Right ventricle myocardium inferior (tissue), 1 donor: ENCODE results near the gene BRMS1. TPM values are rescaled to one million over a fixed set of nuclear protein-coding genes. Genes with fewer than 3 reads are reported as not detected.
"Not testable (repeated sequence)": the region's sequence is repeated elsewhere in the genome, so short reads cannot be mapped to it uniquely, and the experiment has no call there.

Experiments
- ATAC-seq: fragments of 200-7000 bp; cut with Tn5 transposase; one replicate; pipeline ENCODE4 v1.9.1; 2020; ENCODE audit warnings: mild to moderate bottlenecking, moderate library complexity
- DNase-seq: peaks from one replicate; pipeline ENCODE4 v3.0.0; 2021; ENCODE audit errors: missing footprints
- intact Hi-C: fragments of 100-400 bp; cut with DNase I; formaldehyde crosslinking; loops from one replicate; pipeline ENCODE4 v1.11.0; 2022
- long read RNA-seq: library from polyadenylated mRNA; unstranded; transcript quantifications from one replicate; pipeline ENCODE4 v2.0.0, GENCODE V29; 2021
- total RNA-seq: library from RNA; stranded (reverse); fragmentation: NEBNext Ultra II Directional; extraction: Animal tissue kit (Norgen Biotek cat#: 25700); gene quantifications from one replicate; pipeline ENCODE4 v1.2.1, GENCODE V29; 2021
- donor health status: DM: no; HTN: yes; CAD: no; lungs with severe emphysema.

The BRMS1 gene, protein sequence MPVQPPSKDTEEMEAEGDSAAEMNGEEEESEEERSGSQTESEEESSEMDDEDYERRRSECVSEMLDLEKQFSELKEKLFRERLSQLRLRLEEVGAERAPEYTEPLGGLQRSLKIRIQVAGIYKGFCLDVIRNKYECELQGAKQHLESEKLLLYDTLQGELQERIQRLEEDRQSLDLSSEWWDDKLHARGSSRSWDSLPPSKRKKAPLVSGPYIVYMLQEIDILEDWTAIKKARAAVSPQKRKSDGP
- 14.6 TPM for total RNA-seq
- long read RNA-seq, transcript BRMS1-201 (10 exons, 1,445 nt) = major isoform, 8 of 11 reads
- long read RNA-seq, partial matches to known transcripts = 0 of 11 reads
- long read RNA-seq, other reads (novel, unspliced or antisense) = 2 of 11 reads

DNA sequence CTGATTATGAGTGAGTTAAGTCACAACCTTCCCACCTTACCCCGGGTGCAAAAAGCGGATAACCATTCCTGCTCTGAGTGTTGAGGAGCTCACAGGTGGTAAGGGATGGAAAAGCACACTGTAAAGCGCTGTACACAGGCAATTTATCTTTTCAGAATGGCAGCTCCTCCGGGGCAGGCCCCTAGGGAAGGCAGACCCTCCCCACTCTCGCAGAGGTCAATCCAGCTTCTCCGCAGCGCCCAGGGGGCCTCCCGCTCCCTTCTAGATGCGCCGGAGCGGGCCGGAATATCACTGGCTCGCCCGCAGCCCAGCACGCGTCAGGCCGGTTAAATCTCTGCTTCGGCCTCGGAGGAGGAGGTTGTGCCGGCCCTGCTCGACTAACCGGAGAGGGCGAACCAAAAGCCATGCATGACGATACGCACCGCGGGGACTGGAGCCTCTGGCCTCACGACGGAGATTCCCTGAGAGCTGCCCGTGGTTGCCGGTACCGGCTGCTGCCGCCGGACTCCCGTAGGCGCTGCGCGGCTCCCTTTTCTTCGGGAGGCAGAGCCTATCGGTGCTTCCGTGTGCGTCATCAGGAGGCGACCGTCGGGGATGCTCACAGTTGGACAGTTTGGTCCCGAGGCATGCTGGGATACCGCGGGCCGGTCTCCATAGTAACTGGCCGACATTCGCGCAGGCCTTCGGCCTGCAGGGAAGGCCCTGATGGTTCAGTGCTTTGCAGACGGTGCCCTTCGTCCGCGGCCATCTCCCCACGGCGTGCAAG is at the start of gene BRMS1:
BRMS1 (minus strand) TSS at position 555 of the 766 bp plus-strand sequence. CDS start 2,870 bp downstream, outside the sequence.
- DNase-seq = peak; percentile 100
- intact Hi-C loops = loop anchor here (5.0 kb wide), 2 partner anchors 32 to 43 kb away; no protein-coding TSS in a partner anchor

DNA sequence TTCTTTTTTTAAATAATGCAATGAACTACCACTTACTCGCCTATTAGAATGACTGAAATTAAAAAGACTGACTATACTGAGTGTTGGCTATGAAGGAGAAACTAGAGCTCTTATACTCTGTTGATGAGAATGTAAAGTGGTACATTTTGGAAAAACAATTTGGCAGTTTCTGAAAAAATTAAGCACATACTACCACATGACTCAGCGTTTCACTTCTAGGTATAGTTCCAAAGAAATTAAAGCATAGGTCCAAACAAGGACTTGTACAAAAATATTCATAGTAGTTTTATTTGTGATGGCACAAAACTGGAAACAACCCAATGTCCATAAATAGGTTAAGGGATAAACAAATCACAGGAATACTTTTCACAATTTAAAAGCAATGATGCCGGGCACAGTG is 49.0 kb upstream of the BRMS1 start:
- no peak for DNase-seq
- intact Hi-C loops = no loop called here
- ATAC-seq = no peak

More for the DNA sequence above, at the start of gene BRMS1:
- ATAC-seq = peak; percentile 89

DNA sequence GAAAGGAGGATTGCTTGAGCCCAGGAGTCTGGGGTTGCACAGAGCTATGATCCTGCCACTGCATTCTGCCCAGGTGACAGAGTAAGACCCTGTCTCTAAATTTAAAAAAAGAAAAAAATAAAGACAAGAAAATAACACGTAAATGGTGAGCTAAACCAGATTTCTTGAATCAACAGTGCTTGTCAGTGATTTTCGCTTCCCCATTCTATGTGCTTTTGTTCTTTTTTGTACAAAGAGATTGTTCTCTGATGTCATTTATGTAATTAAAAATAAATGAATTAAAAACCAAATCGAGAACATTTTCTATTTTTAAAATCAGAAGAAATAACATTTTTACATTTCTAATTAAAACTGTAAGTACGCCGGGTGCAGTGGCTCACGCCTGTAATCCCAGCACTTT is 46.4 kb upstream of the BRMS1 start:
- ATAC-seq (no peak), DNase-seq (no peak)
- intact Hi-C loops = no loop called here

DNA sequence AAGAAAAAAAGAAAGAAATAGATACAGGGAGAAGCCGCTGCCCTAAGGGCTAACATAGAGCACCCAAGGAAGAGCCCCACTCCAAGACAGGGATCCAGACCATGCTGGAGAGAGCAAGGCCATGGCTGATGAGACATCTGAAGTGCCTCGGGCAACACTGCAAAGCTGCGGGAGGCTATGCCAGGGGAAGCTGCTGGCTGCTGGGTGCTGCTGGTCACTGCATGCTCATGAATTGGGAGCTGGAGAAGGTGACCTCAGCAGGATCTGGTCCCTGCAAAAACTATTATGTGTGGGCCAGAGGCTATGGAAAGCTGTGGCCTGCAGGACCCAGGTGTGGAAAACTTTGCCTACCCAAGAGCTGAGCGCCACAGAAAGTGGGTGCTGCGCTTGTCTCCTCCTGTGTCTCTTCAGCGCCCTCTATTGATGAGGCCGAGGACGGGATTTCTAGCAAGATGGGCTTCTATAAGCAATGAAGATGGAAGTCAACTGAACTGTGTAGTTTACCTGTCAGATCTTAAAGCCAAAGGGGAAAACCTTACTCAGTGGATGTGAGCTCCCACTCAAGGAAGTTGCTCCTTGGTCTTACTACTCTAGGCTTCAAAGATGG is 44.0 kb upstream of the BRMS1 start:
- DNase-seq (no peak), ATAC-seq (peak; percentile 56)

DNA sequence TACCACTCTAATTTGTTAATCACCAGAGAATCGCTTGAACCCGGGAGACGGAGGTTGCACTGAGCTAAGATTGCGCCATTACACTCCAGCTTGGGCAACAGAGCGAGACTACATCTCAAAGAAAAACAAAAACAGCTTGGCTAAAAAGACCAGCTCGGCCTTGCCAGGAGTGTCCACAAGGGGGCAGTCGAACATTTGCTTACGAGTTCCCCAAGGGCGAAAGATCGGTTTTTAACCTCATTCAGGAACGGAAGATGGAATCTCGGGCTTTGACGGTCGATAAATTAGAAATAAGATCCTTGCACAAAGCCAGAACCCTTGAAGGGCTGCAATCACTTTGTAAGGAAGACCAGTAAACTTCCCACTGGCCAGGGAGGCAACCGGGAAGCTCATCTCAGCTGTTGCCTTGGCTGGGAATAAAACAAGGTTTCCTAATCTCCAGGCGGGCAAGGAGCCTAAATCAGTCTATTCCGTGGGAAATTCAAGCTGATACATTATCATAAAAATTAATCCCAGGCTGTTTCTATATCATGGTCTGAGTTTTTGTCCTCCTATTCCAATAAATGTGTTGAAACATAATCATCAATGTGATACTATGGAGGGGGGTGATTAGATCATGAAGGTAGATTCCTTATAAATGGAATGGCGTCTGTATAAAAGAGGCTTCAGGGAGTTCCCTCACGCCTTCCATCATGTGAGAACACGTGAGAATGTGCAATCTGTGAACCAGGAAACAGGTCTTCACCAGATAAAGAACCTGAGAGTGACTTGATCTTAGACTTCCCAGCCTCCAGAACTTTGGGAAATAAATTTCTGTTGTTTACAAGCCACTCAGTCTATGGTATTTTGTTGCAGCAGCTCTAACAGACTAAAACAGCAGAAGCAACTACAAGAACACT is 41.5 kb upstream of the BRMS1 start:
- intact Hi-C loops = loop anchor here (5.0 kb wide), 1 partner anchor 39 kb away; the partner anchor contains the start of genes B4GAT1 and BRMS1
- peak; percentile 83 for ATAC-seq
- DNase-seq = peak; percentile 79

More for the DNA sequence above, 44.0 kb upstream of the BRMS1 start:
- intact Hi-C loops = loop anchor here (1.0 to 5.0 kb wide), 2 partner anchors 42 to 77 kb away; partner anchors contain the start of genes B4GAT1 and BRMS1

DNA sequence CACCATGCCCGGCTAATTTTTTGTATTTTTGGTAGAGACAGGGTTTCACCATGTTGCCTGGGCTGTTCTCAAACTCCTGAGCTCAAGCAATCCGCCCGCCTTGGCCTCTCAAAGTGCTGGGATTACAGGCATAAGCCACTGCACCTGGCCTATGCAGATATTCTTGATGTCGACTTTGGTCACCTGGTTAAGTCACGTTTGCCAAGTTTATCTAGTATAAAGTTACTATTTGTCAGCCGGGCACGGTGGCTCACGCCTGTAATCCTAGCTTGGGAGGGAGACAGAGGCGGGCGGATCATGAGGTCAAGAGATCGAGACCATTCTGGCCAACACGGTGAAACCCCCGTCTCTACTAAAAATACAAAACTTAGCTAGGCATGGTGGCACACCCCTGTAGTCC is 39.4 kb upstream of the BRMS1 start:
- ATAC-seq, intact Hi-C loops, DNase-seq: not testable (repeated sequence)

DNA sequence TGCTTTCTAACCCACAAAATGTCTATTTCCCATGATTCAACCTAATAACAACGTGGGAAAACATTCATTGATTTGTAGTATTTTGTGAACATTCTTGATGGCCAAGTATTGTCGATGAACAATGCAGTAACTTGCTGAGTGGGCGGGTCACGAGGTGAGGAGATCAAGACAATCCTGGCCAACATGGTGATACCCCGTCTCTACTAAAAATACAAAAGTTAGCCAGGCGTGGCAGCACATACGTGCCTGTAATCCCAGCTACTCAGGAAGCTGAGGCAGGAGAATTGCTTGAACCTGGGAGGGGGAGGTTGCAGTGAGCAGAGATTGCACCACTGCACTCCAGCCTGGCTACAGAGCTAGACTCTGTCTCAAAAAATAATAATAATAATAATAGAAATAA is 35.4 kb upstream of the BRMS1 start:
- intact Hi-C loops, ATAC-seq, DNase-seq: not testable (repeated sequence)

DNA sequence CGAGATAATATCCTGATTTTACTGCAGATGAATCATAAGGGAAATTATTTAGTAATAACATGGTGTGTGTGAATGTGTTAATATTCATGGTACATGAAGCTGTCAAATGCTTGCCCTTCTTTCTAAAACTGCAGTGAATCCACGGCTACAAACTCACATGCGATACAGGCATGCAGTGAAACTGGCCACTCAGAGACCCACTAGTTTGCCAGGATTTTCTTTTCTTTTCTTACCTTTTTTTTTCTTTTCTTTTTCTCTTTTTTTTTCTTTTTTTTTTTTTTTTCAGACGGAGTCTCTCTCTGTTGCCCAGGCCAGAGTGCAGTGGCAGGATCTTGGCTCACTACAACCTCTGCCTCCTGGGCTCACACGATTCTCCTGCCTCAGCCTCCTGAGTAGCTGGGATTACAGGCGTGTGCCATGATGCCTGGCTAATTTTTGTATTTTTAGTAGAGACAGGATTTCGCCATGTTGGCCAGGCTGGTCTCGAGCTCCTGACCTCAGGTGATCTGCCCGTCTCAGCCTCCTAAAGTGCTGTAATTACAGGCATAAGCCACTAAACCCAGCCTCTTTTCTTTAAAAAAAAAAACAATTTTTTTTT is 28.9 kb upstream of the BRMS1 start:
- intact Hi-C loops, ATAC-seq: not testable (repeated sequence)

DNA sequence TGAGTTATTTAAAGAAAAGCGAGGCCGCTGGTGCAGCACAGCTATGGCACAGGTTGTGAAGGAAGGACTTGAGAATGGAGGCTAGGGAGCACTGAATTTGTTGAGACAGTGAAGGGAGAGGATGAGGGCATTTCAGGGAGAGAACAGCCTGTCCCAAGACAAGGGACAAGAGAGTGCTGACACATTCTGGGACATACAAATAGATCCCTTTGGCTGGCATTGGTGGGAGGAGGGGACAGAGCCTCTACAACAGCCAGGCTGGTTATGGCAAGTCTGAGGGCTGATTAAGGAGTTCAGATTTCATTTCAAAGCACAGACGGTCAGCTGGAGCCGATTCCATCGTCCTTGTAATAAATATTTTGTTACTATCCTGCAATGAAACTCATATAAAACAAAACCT is 28.4 kb upstream of the BRMS1 start:
- intact Hi-C loops = no loop called here
- DNase-seq (no peak), ATAC-seq (peak; percentile 73)

More for the DNA sequence above, 28.9 kb upstream of the BRMS1 start:
- not testable (repeated sequence) for DNase-seq

DNA sequence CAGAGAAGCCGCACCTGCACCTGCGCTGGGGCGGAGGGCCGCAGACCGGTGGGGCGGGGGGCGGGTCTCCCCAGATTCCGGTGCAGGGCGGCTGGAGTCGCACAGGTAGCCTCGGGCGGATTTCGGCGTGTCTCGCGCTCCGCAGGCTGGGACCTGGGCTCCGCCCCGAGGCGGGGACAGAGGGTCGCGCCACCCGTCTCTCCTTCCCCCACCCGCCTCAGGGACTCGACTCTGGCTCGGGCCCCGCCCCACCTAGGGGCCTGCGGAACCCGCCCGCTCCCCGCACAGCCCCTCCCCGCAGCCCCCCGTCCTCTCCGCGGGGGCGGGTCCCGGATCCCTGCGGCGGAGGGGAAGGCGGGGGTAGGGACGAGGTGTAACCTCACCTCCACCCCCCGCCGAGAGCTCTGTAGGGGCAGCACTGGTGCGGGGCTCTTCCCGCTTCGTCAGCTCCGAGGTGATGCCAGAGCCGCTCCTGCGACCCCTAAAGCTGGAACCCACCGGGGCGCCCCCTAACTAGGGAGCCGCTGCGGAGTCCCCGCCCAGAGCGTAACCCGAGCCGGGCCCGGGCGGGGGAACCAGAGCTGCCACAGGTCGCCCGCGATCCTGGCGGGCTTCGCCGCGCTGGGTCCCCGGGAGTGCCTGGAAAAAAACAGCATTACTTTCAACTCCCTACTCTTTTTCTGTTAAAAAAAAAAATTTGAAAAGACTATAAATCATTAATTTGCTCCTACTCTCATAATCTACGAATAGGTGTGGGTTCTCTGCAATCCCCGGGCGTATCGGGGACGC is 26.9 kb upstream of the BRMS1 start, which contains the start of gene SLC29A2:
SLC29A2 (minus strand) TSS at position 134 of the 789 bp plus-strand sequence. CDS start 169 bp downstream, outside the sequence.
- ATAC-seq (peak; percentile 82), DNase-seq (peak; percentile 76)
- intact Hi-C loops = loop anchor here (2.0 kb wide), 1 partner anchor 23 kb away; no protein-coding TSS in a partner anchor

DNA sequence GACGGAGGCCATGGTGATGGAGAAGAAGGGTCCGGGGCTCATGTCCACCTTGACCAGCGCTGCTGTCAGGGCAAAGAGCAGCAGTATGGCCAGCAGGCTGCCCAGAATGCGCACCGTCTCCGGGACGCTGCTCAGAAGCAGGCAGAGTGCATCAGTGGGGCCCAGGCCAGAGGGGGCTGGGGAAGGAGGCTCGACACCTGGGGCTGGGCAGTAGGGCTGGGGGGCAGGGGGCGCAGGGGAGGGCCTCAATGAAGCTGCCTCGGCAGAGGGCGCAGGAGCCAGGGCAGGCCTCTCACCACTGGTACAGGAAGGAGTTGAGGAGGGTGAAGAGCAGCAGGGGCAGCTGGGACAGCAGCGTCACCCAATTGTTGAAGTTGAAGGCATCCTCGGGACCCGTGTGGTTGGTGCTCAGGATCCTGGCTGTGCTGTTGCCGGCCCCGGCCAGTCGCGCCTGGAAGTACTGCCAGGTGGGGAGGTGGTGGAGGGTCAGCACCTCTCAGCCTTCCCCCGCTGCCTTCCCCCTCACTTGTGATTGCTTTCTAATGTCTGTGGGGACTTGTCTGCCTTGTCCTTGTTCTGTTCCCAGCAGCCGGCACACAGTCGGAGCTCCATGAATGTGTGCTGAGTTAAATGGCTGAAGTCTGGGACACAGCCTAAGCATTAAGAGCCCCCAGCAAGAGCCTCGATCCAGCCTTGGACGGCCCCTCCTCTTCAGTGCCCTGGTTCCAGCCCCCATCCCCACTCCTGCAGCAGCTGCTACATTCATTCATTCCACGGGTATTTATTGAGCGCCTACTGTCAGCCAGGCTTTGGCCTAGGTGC is 24.4 kb upstream of the BRMS1 start:
- intact Hi-C loops = no loop called here
- no peak for ATAC-seq
- DNase-seq = no peak

DNA sequence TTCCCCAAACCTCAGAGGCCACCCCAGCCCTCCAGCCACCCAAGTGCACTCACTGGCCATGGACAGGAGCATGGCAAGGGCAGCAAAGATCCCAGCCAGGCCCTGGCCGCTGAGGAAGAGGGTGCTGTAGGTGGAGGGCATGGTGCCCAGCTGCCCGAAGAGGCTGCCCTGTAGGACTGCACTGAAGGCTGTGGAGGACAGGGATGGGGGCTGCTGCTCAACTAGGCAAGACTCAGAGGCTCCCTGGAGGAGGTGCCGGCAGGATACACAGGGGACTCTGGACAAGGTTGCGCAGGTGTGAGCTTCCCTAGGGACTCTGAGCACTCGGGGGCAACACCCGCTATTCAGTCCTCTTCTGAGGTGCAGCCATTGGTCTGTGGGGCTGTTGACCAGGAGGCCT is 23.6 kb upstream of the BRMS1 start:
- no peak for DNase-seq
- intact Hi-C loops = no loop called here

DNA sequence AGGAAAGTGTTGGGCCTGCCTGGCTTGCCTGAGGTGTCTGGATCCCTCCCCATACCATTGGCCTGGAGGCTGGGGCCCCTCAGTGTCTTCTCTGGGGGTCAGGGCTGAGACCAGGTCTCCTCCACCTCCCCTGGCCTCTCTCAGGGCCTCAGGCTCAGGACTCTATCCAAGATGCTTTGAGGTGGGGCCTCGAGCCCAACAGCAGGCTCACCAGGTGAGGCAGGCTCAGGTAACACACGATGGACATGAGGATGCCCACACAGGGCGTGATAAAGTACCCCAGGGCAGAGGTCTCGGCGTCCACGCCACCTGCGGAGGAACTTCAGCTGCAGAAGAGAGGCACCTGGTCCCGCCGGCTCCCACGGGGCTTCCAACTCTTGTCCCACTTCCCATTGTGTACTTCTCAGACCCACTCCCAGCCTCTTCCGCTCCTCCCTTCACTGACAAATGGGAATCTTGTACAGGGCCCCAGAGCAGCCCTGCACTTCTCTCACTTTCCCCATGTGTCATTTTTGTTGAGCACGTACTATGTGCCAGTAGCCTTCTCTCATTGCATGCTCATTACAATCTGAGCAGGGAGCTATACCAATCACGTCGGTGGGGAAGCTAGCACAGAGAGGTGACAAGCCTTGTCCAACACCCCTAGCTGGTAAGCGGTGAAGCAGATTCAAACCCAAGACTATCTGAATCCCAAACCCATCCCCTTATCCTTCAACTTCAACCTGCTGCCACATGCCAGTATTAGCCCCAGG is 22.8 kb upstream of the BRMS1 start:
- DNase-seq = no peak
- intact Hi-C loops = no loop called here
- no peak for ATAC-seq

More for the DNA sequence above, 23.6 kb upstream of the BRMS1 start:
- no peak for ATAC-seq

DNA sequence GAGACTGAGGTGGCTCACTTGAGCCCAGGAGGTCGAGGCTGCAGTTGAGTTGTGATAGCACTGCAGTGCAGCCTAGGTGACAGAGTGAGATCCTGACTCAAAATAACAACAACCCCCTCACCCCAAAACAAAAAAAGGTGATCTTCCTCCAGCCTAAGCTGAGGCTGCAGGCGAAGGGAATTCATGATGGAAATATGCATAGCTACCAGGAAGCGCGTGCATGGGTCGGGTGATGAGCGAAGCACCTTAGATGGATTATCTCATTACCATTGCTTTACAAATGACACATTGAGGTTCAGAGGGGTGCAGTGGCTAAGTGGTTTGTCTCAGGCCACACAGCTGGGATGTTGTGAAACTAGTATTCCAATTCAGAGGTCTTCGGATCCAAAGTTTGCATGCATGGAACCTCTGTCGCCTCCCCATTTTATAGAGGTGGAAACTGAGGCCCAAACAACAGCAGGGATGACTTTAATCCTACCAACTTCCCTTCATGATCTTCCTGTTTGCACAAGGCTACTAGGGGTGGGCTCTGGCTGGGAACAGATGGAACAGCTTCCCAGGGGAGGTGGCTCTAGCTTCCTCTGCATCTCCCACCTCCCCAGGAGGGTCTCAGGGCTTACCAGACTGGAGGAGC is 22.1 kb upstream of the BRMS1 start:
- no peak for ATAC-seq
- no peak for DNase-seq
- intact Hi-C loops = no loop called here
